DMS79 (cell line): ENCODE results near the gene MCRS1.

Experiments used
- DNase-seq: peaks from one replicate; lab custom pipeline; 2025; lab: John Stamatoyannopoulos, UW

MCRS1 gene

GRCh38 chr12:49556391-49557186 is 11.4 kb downstream of the MCRS1 start:
- no peak for DNase-seq

- no peak for DNase-seq
Observed at GRCh38 chr12:49555631-49556390, 12.1 kb downstream of the MCRS1 start.

- DNase-seq, result no peak
Observed at GRCh38 chr12:49554266-49554665, 13.7 kb downstream of the MCRS1 start.

GRCh38 chr12:49553512-49554088 is 14.3 kb downstream of the MCRS1 start:
- peak; percentile 25 for DNase-seq

- no peak for DNase-seq
Observed at GRCh38 chr12:49552899-49553298, 15.0 kb downstream of the MCRS1 start.

- no peak for DNase-seq
Observed at GRCh38 chr12:49552425-49552824, 15.5 kb downstream of the MCRS1 start.

- DNase-seq, result no peak
Observed at GRCh38 chr12:49552014-49552413, 15.9 kb downstream of the MCRS1 start.

- DNase-seq, result no peak
Observed at GRCh38 chr12:49550693-49551252, 17.2 kb downstream of the MCRS1 start.

GRCh38 chr12:49549735-49550692 is 17.9 kb downstream of the MCRS1 start:
- peak; percentile 83 for DNase-seq

GRCh38 chr12:49548822-49549648 is 18.9 kb downstream of the MCRS1 start:
- DNase-seq, result no peak

GRCh38 chr12:49548481-49548821 is 19.5 kb downstream of the MCRS1 start:
- no peak for DNase-seq

- DNase-seq, result no peak
Observed at GRCh38 chr12:49547090-49547690, 20.8 kb downstream of the MCRS1 start.

- DNase-seq, result no peak
Observed at GRCh38 chr12:49546481-49546880, 21.5 kb downstream of the MCRS1 start.

GRCh38 chr12:49545815-49546214 is 22.1 kb downstream of the MCRS1 start:
- no peak for DNase-seq

GRCh38 chr12:49543914-49544815 is 23.8 kb downstream of the MCRS1 start:
- no peak for DNase-seq

GRCh38 chr12:49543221-49543913 is 24.6 kb downstream of the MCRS1 start:
- DNase-seq, result no peak

GRCh38 chr12:49542592-49543160 is 25.3 kb downstream of the MCRS1 start:
- DNase-seq, result no peak

- no peak for DNase-seq
Observed at GRCh38 chr12:49541911-49542505, 25.9 kb downstream of the MCRS1 start.
